Mesendoderm (in vitro differentiated cells): ENCODE measurements around the gene WNT10A.

Experiments used
- DNase-seq: peaks from one replicate; pipeline ENCODE4 v3.0.0; 2013
- H2AK5ac ChIP-seq: 2 replicates; pipeline ENCODE4 v1.6.1; 2013; ENCODE audit warnings: low read length, inconsistent platforms
- H2BK120ac ChIP-seq: 2 replicates; pipeline ENCODE4 v1.6.1; 2013; ENCODE audit warnings: low read depth, mild to moderate bottlenecking, low read length, moderate library complexity, mixed read lengths
- H2BK15ac ChIP-seq: replicated peaks from 2 replicates; pipeline ENCODE4 v1.6.1; 2013; ENCODE audit warnings: low read depth, mild to moderate bottlenecking, moderate library complexity
- H2BK5ac ChIP-seq: 2 replicates; pipeline ENCODE4 v1.6.1; 2013; ENCODE audit warnings: low read length, inconsistent platforms
- H3K18ac ChIP-seq: 2 replicates; pipeline ENCODE4 v1.6.1; 2013; ENCODE audit warnings: mild to moderate bottlenecking, low read length, mixed read lengths
- H3K23ac ChIP-seq: one replicate; pipeline ENCODE4 v1.6.1; 2013; ENCODE audit warnings: low read length
- H3K27ac ChIP-seq: 2 replicates; pipeline ENCODE4 v1.5.1; 2013; ENCODE audit warnings: low read depth, mild to moderate bottlenecking, inconsistent platforms, low read length, moderate library complexity
- H3K27me3 ChIP-seq: 2 replicates; pipeline ENCODE4 v1.6.1; 2013; ENCODE audit warnings: low read length, control low read depth, mild to moderate bottlenecking, inconsistent platforms; ENCODE audit not compliant: insufficient read depth, poor library complexity
- H3K36me3 ChIP-seq: 2 replicates; pipeline ENCODE4 v1.6.1; 2013; ENCODE audit warnings: low read length, inconsistent platforms; ENCODE audit not compliant: control insufficient read depth, insufficient read depth
- H3K4ac ChIP-seq: one replicate; pipeline ENCODE4 v1.6.1; 2013; ENCODE audit warnings: low read depth, mild to moderate bottlenecking, low read length, moderate library complexity
- H3K4me1 ChIP-seq: 2 replicates; pipeline ENCODE4 v1.6.1; 2013; ENCODE audit warnings: low read depth, low read length, inconsistent platforms; ENCODE audit not compliant: control insufficient read depth
- H3K4me2 ChIP-seq: 2 replicates; pipeline ENCODE4 v1.6.1; 2013; ENCODE audit warnings: low read length
- H3K4me3 ChIP-seq: 2 replicates; pipeline ENCODE4 v1.5.1; 2013; ENCODE audit warnings: mild to moderate bottlenecking, low read length
- H3K56ac ChIP-seq: one replicate; pipeline ENCODE4 v1.6.1; 2013; ENCODE audit warnings: low read length
- H3K79me1 ChIP-seq: 2 replicates; pipeline ENCODE4 v1.6.1; 2013; ENCODE audit warnings: low read length, inconsistent platforms
- H3K79me2 ChIP-seq: 2 replicates; pipeline ENCODE4 v1.6.1; 2013; ENCODE audit warnings: mild to moderate bottlenecking, low read length; ENCODE audit not compliant: control insufficient read depth, insufficient read depth
- H3K9ac ChIP-seq: 2 replicates; pipeline ENCODE4 v1.6.1; 2013; ENCODE audit warnings: low read length, inconsistent platforms
- H4K5ac ChIP-seq: one replicate; pipeline ENCODE4 v1.6.1; 2013; ENCODE audit warnings: low read length
- H4K8ac ChIP-seq: one replicate; pipeline ENCODE4 v1.6.1; 2013; ENCODE audit warnings: low read depth, mild to moderate bottlenecking, control low read depth, low read length, moderate library complexity
- WGBS: extraction: QIAGEN DNeasy Blood & Tissue Kit; methylation state at CpG from one replicate; pipeline ENCODE4 v1.1.7; 2013; ENCODE audit warnings: low lambda C conversion rate, missing lambda C conversion rate; ENCODE audit not compliant: insufficient coverage; ENCODE audit errors: extremely low coverage; 5-methylcytosine and 5-hydroxymethylcytosine counted together

The WNT10A gene

DNA sequence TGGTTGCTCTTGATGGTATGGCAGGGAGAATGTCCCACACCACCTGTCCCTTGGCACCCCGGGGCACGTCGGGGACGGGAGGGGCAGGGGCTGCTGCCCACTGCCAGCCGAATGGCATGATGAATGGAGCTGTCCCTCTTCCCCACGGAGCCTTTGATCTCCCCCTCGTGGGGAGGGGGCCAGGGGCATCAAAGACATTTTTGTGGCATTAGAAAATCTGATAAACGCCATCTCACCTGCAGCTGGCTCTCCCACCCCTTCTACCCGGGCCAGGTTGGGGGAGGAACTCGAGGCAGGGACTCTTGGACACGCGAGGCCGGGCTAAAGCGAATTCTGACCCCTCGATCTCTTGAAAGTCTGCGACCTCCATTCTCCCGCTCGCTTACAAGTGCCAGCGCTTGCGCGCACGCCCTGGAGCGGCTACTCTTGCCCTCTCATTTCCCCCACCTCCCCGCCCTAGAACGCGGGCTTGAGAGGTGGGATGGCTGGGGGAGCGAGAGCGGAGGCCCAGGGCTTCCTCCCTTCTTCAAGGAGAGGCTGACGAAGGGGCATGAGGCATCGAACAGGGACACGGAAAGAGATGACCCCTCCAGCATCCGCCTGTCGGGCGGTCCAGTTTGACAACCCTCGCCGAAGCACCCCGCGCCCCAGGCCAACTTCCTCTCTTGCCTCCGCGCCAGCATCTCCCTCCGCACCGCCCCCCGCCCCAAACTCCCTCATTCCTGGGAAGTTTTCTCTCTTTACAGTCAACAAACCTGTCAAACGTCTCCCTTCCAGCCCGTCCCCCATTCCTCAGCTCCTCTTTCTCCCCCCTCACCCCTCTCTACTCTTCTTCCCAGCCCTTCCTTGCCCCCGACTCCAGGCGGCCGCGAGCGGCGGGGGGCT, 21.7 kb upstream of the WNT10A start:
- H3K4me3 ChIP-seq, result no peak overlapping the region
- H3K23ac ChIP-seq, result no peak overlapping the region
- DNase-seq, result no peak
- no peaks in the 10 kb centered on the region for H3K36me3 ChIP-seq
- H3K4me2 ChIP-seq, result peak overlapping the region; percentile 26
- no peak overlapping the region for H3K18ac ChIP-seq
- H3K79me2 ChIP-seq, result no peaks in the 10 kb centered on the region
- H3K56ac ChIP-seq, result peak overlapping the region; percentile 10
- H3K79me1 ChIP-seq, result no peaks in the 10 kb centered on the region
- no peak overlapping the region for H3K27ac ChIP-seq
- H3K9ac ChIP-seq, result no peak overlapping the region
- WGBS, result no CpG with 5 or more reads among the region's 51 CpGs
- H4K5ac ChIP-seq, result no peak overlapping the region
- peaks cover 41% of the 10 kb centered on the region for H3K27me3 ChIP-seq
- no peak overlapping the region for H3K4ac ChIP-seq
- no peak overlapping the region for H2BK5ac ChIP-seq
- H2BK120ac ChIP-seq, result no peak overlapping the region
- H2BK15ac ChIP-seq, result no peak overlapping the region
- H2AK5ac ChIP-seq, result no peak overlapping the region
- peaks cover 14% of the 10 kb centered on the region for H3K4me1 ChIP-seq
- no peak overlapping the region for H4K8ac ChIP-seq

DNA sequence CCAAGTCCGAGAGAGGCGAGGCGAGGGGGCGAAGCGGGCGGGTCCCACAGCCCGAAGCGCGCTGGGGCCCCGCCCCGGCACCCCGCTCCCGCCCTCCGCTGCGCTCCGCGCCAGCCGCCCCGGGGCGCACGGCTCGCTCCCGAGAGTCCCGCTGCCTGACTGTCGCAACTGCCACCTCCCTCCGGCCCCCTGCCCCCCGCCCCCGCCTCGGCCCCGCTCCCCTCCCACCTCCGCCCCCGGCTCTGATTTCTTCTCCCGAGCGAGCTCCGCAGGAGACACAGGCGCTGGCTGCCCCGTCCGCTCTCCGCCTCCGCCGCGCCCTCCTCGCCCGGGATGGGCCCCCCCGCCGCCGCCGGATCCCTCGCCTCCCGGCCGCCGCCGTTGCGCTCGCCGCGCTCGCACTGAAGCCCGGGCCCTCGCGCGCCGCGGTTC, 21.1 kb upstream of the WNT10A start, which contains the start of gene WNT6:
Gene WNT6 (plus strand): TSS at position 250 of the 432 bp plus-strand sequence. CDS start 233 bp downstream, outside the sequence.
- Histone ChIP-seq H2BK15ac (no peak within 1 kb of the TSS), H3K18ac (no peak within 1 kb of the TSS), H3K4me1 (peaks cover 14% of the 10 kb centered on the region), H3K9ac (peak within 1 kb of the TSS; percentile 34), H2AK5ac (no peak within 1 kb of the TSS), H3K79me2 (no peaks in the 10 kb centered on the region), H2BK120ac (no peak within 1 kb of the TSS), H3K4me2 (peak within 1 kb of the TSS; percentile 44), H3K27ac (no peak within 1 kb of the TSS), H2BK5ac (no peak within 1 kb of the TSS), H3K4me3 (no peak within 1 kb of the TSS), H3K23ac (no peak within 1 kb of the TSS), H4K8ac (no peak within 1 kb of the TSS), H3K4ac (no peak within 1 kb of the TSS), H3K36me3 (no peaks in the 10 kb centered on the region), H4K5ac (no peak within 1 kb of the TSS), H3K56ac (peak within 1 kb of the TSS; percentile 77), H3K27me3 (peaks cover 40% of the 10 kb centered on the region), H3K79me1 (no peaks in the 10 kb centered on the region)
- WGBS, result no CpG with 5 or more reads among the region's 64 CpGs
- no peak for DNase-seq

DNA sequence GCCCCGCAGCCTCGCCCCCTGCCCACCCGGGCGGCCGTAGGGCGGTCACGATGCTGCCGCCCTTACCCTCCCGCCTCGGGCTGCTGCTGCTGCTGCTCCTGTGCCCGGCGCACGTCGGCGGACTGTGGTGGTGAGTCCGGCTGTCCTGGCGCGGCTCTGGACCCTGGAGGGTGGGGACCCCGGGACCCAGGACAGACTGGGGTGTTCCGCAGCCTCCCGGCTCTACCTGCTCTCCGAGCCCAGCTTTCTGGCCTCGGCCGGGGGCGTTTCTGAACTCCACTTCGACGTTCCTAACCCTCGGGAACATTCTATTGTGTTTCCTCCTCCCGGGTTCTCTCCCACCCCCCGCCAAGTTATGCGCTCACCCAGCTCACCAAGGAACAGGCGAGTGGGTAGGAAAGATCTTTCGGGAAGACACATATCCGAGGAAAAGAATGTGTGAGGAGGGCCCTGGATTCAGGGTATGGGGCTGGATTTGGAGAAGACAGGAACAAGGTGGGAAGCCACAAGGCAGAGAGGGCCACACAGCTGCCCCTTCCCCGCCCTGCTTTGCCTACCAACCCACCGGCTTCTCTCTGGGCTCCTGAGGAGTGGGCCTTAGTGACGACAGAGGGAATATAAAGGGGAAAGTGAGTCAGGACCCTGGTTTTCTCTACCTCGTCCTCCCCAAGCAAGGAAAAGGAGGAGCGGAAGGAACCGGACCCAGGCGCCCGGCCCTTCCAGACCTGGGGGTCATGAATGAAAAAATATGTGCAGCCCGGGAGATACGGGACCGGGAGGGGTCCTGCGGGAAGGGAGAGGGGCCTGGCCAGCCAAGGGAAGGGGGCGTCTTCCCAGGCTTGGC, 20.4 kb upstream of the WNT10A start:
- no CpG with 5 or more reads among the region's 47 CpGs for WGBS
- no peak for DNase-seq

DNA sequence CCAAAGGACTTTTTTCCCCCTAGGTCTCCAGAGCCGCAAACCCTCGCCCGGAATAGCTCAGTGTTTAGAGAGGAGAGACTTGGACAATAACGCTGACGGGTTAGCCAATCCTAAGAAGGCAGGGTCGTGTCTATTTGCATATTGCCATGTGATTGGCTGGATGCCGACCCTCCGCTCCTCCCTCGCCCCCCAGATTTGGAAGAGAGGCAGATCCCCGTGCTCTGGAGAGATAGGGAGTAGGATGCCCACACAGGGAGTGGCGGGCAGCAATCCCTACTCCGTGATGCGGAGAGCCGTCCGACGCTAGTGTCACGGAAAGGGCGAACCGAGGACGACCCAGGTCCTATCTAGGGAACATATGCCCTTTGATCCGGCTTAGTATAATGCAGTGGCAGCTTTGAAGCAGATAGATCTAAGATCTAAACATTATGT, 19.7 kb upstream of the WNT10A start:
- Histone ChIP-seq H2BK120ac (no peak overlapping the region), H3K4me3 (no peak overlapping the region), H2BK5ac (no peak overlapping the region), H3K18ac (no peak overlapping the region), H3K4me1 (peaks cover 10% of the 10 kb centered on the region), H3K9ac (no peak overlapping the region), H4K5ac (no peak overlapping the region), H3K4me2 (no peak overlapping the region), H4K8ac (no peak overlapping the region), H3K27ac (no peak overlapping the region), H3K79me2 (no peaks in the 10 kb centered on the region), H3K27me3 (peaks cover 36% of the 10 kb centered on the region), H2AK5ac (no peak overlapping the region), H3K4ac (no peak overlapping the region), H3K23ac (no peak overlapping the region), H3K79me1 (no peaks in the 10 kb centered on the region), H2BK15ac (no peak overlapping the region), H3K56ac (no peak overlapping the region), H3K36me3 (no peaks in the 10 kb centered on the region)
- DNase-seq, result peak; percentile 94
- no CpG with 5 or more reads among the region's 21 CpGs for WGBS

More for the DNA sequence above, 20.4 kb upstream of the WNT10A start:
- Histone ChIP-seq H3K36me3 (no peaks in the 10 kb centered on the region), H3K4me2 (peak overlapping the region; percentile 44), H3K4ac (no peak overlapping the region), H3K79me2 (no peaks in the 10 kb centered on the region), H3K27me3 (peaks cover 36% of the 10 kb centered on the region), H2BK120ac (no peak overlapping the region), H2BK15ac (no peak overlapping the region), H3K4me3 (no peak overlapping the region), H3K27ac (no peak overlapping the region), H3K4me1 (peaks cover 14% of the 10 kb centered on the region), H3K23ac (no peak overlapping the region), H3K79me1 (no peaks in the 10 kb centered on the region), H3K9ac (peak overlapping the region; percentile 34), H2BK5ac (no peak overlapping the region), H4K8ac (no peak overlapping the region), H2AK5ac (no peak overlapping the region), H3K18ac (no peak overlapping the region), H4K5ac (no peak overlapping the region), H3K56ac (peak overlapping the region; percentile 77)

DNA sequence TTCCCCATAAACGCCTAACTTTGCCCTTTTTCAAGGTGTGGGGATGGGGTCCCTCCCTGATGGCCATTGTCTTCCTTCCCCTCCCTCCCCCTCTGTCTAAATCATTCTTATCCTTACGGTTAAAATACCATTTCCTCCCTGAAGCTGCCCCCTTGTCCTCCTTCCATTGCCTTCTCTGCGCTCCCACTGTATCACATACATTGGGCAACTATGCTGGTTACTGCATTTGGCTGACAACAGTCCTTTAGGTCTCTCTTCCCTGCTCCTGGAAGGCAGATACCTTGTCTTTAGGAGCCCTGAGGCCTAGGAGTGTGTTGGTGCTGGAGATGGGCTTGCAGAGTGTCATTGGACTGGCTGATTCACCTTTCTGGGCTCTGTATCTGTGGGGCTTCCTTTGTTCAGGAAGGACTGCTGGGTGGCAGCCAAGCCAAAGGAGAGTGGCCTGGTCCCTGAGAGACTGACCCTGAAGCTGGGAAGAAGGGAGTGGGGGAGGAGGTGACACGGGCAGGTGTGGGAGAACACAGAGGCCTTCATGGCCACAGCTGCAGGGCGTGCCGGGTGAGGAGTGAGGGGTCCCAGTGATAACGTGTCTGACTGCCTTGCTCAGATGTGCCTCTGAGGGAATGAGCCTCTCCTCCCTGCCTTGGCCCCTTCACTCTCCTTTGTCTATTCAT, 18.9 kb upstream of the WNT10A start:
- H2BK120ac ChIP-seq, result no peak overlapping the region
- H2AK5ac ChIP-seq, result no peak overlapping the region
- H3K4me3 ChIP-seq, result no peak overlapping the region
- H4K8ac ChIP-seq, result no peak overlapping the region
- H3K4ac ChIP-seq, result no peak overlapping the region
- no peak overlapping the region for H3K27ac ChIP-seq
- H3K4me2 ChIP-seq, result no peak overlapping the region
- peaks cover 40% of the 10 kb centered on the region for H3K27me3 ChIP-seq
- H2BK5ac ChIP-seq, result no peak overlapping the region
- H3K56ac ChIP-seq, result no peak overlapping the region
- H3K79me2 ChIP-seq, result no peaks in the 10 kb centered on the region
- H4K5ac ChIP-seq, result no peak overlapping the region
- H3K9ac ChIP-seq, result no peak overlapping the region
- H3K18ac ChIP-seq, result no peak overlapping the region
- no peak for DNase-seq
- H3K23ac ChIP-seq, result no peak overlapping the region
- H2BK15ac ChIP-seq, result no peak overlapping the region
- peaks cover 6% of the 10 kb centered on the region for H3K4me1 ChIP-seq
- H3K36me3 ChIP-seq, result no peaks in the 10 kb centered on the region
- no peaks in the 10 kb centered on the region for H3K79me1 ChIP-seq
- WGBS, result no CpG with 5 or more reads among the region's 7 CpGs
